Measurements from ENCODE around the gene TRERF1. TPM values are rescaled to one million over a fixed set of nuclear protein-coding genes. Genes with fewer than 3 reads are reported as not detected.

TRERF1 gene
- total RNA-seq, 1 experiment from 2014 or later, result 13.9 TPM

DNA sequence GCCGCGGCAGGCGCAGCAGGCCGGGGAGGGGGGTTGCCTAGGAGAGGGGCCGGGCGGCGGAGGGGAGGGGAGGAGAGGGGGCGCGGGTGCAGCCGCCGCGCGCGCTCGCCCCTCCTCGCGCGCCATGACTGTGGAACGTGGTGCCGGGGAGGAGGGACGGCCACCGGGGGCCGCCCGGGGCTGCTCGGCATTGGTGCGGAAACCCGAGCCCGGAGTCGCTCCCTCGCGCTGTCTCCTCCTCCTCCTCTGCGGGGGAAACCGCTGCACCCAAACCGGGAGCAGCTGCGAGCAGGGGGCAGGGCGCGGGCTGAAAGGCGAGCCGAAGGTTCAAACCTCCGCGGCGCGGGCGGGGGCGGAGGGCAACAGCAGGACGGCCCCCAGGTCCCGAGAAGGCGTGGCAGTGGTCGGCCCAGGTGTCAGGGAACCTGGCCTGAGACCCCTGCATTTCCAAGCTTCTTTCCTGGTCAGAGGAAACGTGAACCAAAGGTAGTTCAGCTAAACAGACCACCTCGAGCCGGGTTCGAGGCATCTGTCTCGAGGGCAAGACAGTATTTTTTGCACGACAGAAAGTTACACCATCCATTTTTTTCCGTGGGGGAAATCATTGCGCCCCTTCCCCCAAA is 1.4 kb upstream of the TRERF1 start:
- POLR2A ChIA-PET (ENCODE audit: unreplicated experiment), result interaction anchor here (0.5 to 0.6 kb wide), 2 partner anchors 53 to 86 kb away, joined by 3 to 4 read pairs; no protein-coding TSS in a partner anchor
- peak overlapping the region; percentile 76 for H2AFZ ChIP-seq (ENCODE audit: low read length)
- intact Hi-C loops (cut with micrococcal nuclease), result loop anchor here (5.0 kb wide), 2 partner anchors 51 to 94 kb away; no protein-coding TSS in a partner anchor
- H3K27ac ChIP-seq (ENCODE audit: low read length), result peak overlapping the region; percentile 83
- H3K9me3 ChIP-seq (ENCODE audit: low read length), result no peaks in the 10 kb centered on the region
- peak overlapping the region; percentile 95 for H3K4me2 ChIP-seq (ENCODE audit: low read length)
- no peak for TF ChIP-seq EZH2phosphoT487 (IDR thresholded peaks at IDR 0.05; ENCODE audit: borderline replicate concordance, low read length)
- TF ChIP-seq EZH2 (IDR thresholded peaks at IDR 0.05; ENCODE audit: low read length, unreplicated experiment), result no peak
- TF ChIP-seq, protein P1, sequence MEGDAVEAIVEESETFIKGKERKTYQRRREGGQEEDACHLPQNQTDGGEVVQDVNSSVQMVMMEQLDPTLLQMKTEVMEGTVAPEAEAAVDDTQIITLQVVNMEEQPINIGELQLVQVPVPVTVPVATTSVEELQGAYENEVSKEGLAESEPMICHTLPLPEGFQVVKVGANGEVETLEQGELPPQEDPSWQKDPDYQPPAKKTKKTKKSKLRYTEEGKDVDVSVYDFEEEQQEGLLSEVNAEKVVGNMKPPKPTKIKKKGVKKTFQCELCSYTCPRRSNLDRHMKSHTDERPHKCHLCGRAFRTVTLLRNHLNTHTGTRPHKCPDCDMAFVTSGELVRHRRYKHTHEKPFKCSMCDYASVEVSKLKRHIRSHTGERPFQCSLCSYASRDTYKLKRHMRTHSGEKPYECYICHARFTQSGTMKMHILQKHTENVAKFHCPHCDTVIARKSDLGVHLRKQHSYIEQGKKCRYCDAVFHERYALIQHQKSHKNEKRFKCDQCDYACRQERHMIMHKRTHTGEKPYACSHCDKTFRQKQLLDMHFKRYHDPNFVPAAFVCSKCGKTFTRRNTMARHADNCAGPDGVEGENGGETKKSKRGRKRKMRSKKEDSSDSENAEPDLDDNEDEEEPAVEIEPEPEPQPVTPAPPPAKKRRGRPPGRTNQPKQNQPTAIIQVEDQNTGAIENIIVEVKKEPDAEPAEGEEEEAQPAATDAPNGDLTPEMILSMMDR (conservative IDR thresholded peaks at IDR 0.05; ENCODE audit: low read depth, low read length), result no peak
- no peaks in the 10 kb centered on the region for H3K9me2 ChIP-seq (replicated peaks; ENCODE audit: low read length)
- no TSS peak for BruUV-seq (replicated peaks)
- H3K27me3 ChIP-seq (ENCODE audit: low read length), result no peaks in the 10 kb centered on the region
- peaks cover 10% of the 10 kb centered on the region for H4K20me1 ChIP-seq (ENCODE audit: low read length)
- CTCF ChIA-PET, result interaction anchor here (0.6 to 1.2 kb wide), 3 partner anchors 9 to 158 kb away, joined by 4 to 8 read pairs (median 6); no protein-coding TSS in a partner anchor
- peak overlapping the region; percentile 71 for H3K4me3 ChIP-seq (ENCODE audit: low read length)
- H3K79me2 ChIP-seq (ENCODE audit: low read length), result peaks cover 38% of the 10 kb centered on the region
- H3K36me3 ChIP-seq (ENCODE audit: low read depth, low read length), result no peaks in the 10 kb centered on the region
- no peaks in the 10 kb centered on the region for H3F3A ChIP-seq (ENCODE audit: low read length, unreplicated experiment)
- peak overlapping the region; percentile 90 for H3K9ac ChIP-seq (ENCODE audit: low read length)
- DNase-seq (peak; percentile 86), ATAC-seq (peak; percentile 72)
- peaks cover 19% of the 10 kb centered on the region for H3K4me1 ChIP-seq (ENCODE audit: insufficient read depth, low read length)

DNA sequence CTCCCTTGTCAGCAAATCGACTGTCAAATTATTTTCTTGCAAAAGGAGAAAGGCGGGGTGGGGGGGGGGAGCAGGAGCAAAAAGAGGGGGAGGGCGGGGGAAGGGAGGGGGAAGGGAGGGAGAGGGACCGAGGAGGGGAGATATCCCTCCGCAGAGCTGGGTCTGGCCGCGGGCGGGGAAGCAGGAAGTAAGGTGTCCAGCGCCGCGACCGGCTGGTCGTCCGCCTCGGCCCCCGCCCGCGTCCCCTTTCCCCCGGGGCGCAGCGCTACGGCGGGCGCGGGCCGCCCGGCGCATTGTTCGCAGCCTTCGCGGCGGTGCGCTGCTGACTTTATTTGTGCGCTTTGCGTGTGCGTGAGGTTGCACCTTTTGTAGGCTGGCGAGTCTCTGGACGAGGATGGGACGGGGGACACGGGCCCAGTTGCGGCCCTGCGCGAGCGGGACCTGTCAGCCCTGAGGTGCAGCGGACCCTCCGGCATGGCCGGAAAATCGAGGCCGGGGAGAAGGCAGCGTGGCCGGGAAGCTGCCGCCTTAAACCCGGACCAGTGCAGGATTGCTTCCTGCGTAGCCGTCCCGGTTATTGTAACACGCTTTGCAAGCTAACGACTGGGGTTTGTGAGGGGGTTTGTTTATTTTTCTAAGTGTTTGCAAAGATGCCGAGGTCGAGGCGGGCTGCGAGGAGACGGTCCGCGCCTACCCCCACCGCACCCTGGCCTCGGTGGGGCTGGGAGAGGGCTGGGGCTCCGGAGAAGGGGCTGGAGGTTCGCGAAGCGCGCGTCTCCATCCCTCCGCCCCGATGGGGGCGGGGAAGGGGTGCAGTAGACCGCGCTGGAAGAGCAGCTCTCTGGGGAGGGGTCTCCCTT is 675 bp upstream of the TRERF1 start:
- DNase-seq, result peak; percentile 76
- intact Hi-C loops (cut with micrococcal nuclease), result loop anchor here (5.0 kb wide), 2 partner anchors 50 to 95 kb away; no protein-coding TSS in a partner anchor

More for the DNA sequence above, 675 bp upstream of the TRERF1 start:
- CTCF ChIA-PET, result interaction anchor here (0.6 to 1.8 kb wide), 7 partner anchors 8 to 666 kb away, joined by 3 to 14 read pairs (median 4); no protein-coding TSS in a partner anchor
- H3K27ac ChIP-seq (ENCODE audit: low read length), result peak overlapping the region; percentile 83
- peak; percentile 36 for ATAC-seq
- H3K4me2 ChIP-seq (ENCODE audit: low read length), result peak overlapping the region; percentile 95
- no peaks in the 10 kb centered on the region for H3K9me3 ChIP-seq (ENCODE audit: low read length)
- no peaks in the 10 kb centered on the region for H3F3A ChIP-seq (ENCODE audit: low read length, unreplicated experiment)
- no peaks in the 10 kb centered on the region for H3K9me2 ChIP-seq (replicated peaks; ENCODE audit: low read length)
- peak overlapping the region; percentile 90 for H3K9ac ChIP-seq (ENCODE audit: low read length)
- no peaks in the 10 kb centered on the region for H3K27me3 ChIP-seq (ENCODE audit: low read length)
- TF ChIP-seq, protein P1 (conservative IDR thresholded peaks at IDR 0.05; ENCODE audit: low read depth, low read length), result no peak
- TF ChIP-seq EZH2 (IDR thresholded peaks at IDR 0.05; ENCODE audit: low read length, unreplicated experiment) (no peak), EZH2phosphoT487 (IDR thresholded peaks at IDR 0.05; ENCODE audit: borderline replicate concordance, low read length) (no peak)
- peaks cover 12% of the 10 kb centered on the region for H4K20me1 ChIP-seq (ENCODE audit: low read length)
- POLR2A ChIA-PET (ENCODE audit: unreplicated experiment), result interaction anchor here (0.5 to 0.7 kb wide), 4 partner anchors 47 to 179 kb away, joined by 3 to 13 read pairs (median 4); partner anchors contain the start of gene UBR2
- H3K36me3 ChIP-seq (ENCODE audit: low read depth, low read length), result no peaks in the 10 kb centered on the region
- H3K4me1 ChIP-seq (ENCODE audit: insufficient read depth, low read length), result peaks cover 21% of the 10 kb centered on the region
- TSS peak; percentile 58 for BruUV-seq (replicated peaks)
- H3K79me2 ChIP-seq (ENCODE audit: low read length), result peaks cover 45% of the 10 kb centered on the region
- peak overlapping the region; percentile 71 for H3K4me3 ChIP-seq (ENCODE audit: low read length)
- H2AFZ ChIP-seq (ENCODE audit: low read length), result peak overlapping the region; percentile 82
